HG03575 (cell line): ENCODE measurements around the gene FBXL2.

ENCODE experiments used
- ATAC-seq: cut with Tn5 transposase; IDR thresholded peaks from one replicate; pipeline ENCODE4 v1.9.1; 2021; ENCODE audit not compliant: unreplicated experiment, insufficient number of reproducible peaks, low FRiP score; ENCODE audit errors: extremely low read depth

FBXL2 gene

GRCh38 chr3:33277193-33277882 is at the start of gene FBXL2:
FBXL2 (plus strand) TSS chr3:33277442; CDS start chr3:33277513, 71 bp downstream.
- ATAC-seq = no peak

GRCh38 chr3:33229066-33229465 is 48.2 kb upstream of the FBXL2 start:
- no peak for ATAC-seq

GRCh38 chr3:33229947-33230346 is 47.3 kb upstream of the FBXL2 start:
- no peak for ATAC-seq

- ATAC-seq = no peak
These were observed 45.3 kb upstream of the FBXL2 start for GRCh38 chr3:33231756-33232465.

- no peak for ATAC-seq
These were observed 43.4 kb upstream of the FBXL2 start for GRCh38 chr3:33233884-33234283.

- ATAC-seq = no peak
These were observed 41.2 kb upstream of the FBXL2 start for GRCh38 chr3:33236005-33236404.

GRCh38 chr3:33237439-33237838 is 39.8 kb upstream of the FBXL2 start:
- no peak for ATAC-seq

GRCh38 chr3:33238923-33239322 is 38.3 kb upstream of the FBXL2 start:
- ATAC-seq = no peak

- no peak for ATAC-seq
These were observed 37.0 kb upstream of the FBXL2 start for GRCh38 chr3:33240261-33240660.

GRCh38 chr3:33246786-33247185 is 30.5 kb upstream of the FBXL2 start:
- ATAC-seq = no peak

GRCh38 chr3:33250712-33251111 is 26.5 kb upstream of the FBXL2 start:
- ATAC-seq = no peak

- ATAC-seq = no peak
These were observed 21.0 kb upstream of the FBXL2 start for GRCh38 chr3:33256249-33256648.

- no peak for ATAC-seq
These were observed 17.1 kb upstream of the FBXL2 start for GRCh38 chr3:33260104-33260503.

GRCh38 chr3:33269385-33269784 is 7.9 kb upstream of the FBXL2 start:
- no peak for ATAC-seq

GRCh38 chr3:33271324-33271723 is 5.9 kb upstream of the FBXL2 start:
- no peak for ATAC-seq

GRCh38 chr3:33273628-33274027 is 3.6 kb upstream of the FBXL2 start:
- no peak for ATAC-seq

GRCh38 chr3:33278163-33278562 is 921 bp downstream of the FBXL2 start:
- no peak for ATAC-seq

GRCh38 chr3:33287672-33288282 is 10.5 kb downstream of the FBXL2 start:
- ATAC-seq = no peak

GRCh38 chr3:33299395-33300081 is 22.3 kb downstream of the FBXL2 start:
- no peak for ATAC-seq

GRCh38 chr3:33312361-33312760 is 35.1 kb downstream of the FBXL2 start:
- no peak for ATAC-seq
